ENCODE results near the gene TYR. TPM values are rescaled to one million over a fixed set of nuclear protein-coding genes. Genes with fewer than 3 reads are reported as not detected.
A peak's percentile ranks its signal among the peaks of the same experiment; 100 is the strongest.
"Not testable (repeated sequence)": the region's sequence is repeated elsewhere in the genome, so short reads cannot be mapped to it uniquely, and the experiment has no call there.

TYR gene
- polyA plus RNA-seq, 3 donors = 0.09 to 0.25 (median 0.09) TPM

GRCh38 chr11:89249196-89249595 is 71.5 kb downstream of the TYR start:
- DNase-seq (ENCODE audit: extremely low read depth in 1 of 11, low read depth in 9 of 11, low spot score in 4 of 11) = no peak

- not testable (repeated sequence) for DNase-seq (ENCODE audit: extremely low read depth in 1 of 11, low read depth in 9 of 11, low spot score in 4 of 11)
These were observed 83.8 kb downstream of the TYR start for GRCh38 chr11:89261483-89261882.

- no peak for DNase-seq (ENCODE audit: extremely low read depth in 1 of 11, low read depth in 9 of 11, low spot score in 4 of 11)
These were observed 90.1 kb downstream of the TYR start for GRCh38 chr11:89267660-89268302.

GRCh38 chr11:89272540-89273088 is 94.9 kb downstream of the TYR start:
- DNase-seq (ENCODE audit: extremely low read depth in 1 of 11, low read depth in 9 of 11, low spot score in 4 of 11) = not testable (repeated sequence)

- not testable (repeated sequence) for DNase-seq (ENCODE audit: extremely low read depth in 1 of 11, low read depth in 9 of 11, low spot score in 4 of 11)
These were observed 95.5 kb downstream of the TYR start for GRCh38 chr11:89273220-89273619.

GRCh38 chr11:89275966-89276365 is 98.3 kb downstream of the TYR start:
- DNase-seq (ENCODE audit: extremely low read depth in 1 of 11, low read depth in 9 of 11, low spot score in 4 of 11) = no peak

- DNase-seq (ENCODE audit: extremely low read depth in 1 of 11, low read depth in 9 of 11, low spot score in 4 of 11) = no peak
These were observed 101.5 kb downstream of the TYR start for GRCh38 chr11:89279176-89279575.

GRCh38 chr11:89281032-89281677 is 103.5 kb downstream of the TYR start:
- not testable (repeated sequence) for DNase-seq (ENCODE audit: extremely low read depth in 1 of 11, low read depth in 9 of 11, low spot score in 4 of 11)

- DNase-seq (ENCODE audit: extremely low read depth in 1 of 11, low read depth in 9 of 11, low spot score in 4 of 11) = not testable (repeated sequence)
These were observed 108.9 kb downstream of the TYR start for GRCh38 chr11:89286601-89287000.

GRCh38 chr11:89288004-89288403 is 110.3 kb downstream of the TYR start:
- not testable (repeated sequence) for DNase-seq (ENCODE audit: extremely low read depth in 1 of 11, low read depth in 9 of 11, low spot score in 4 of 11)

- DNase-seq (ENCODE audit: extremely low read depth in 1 of 11, low read depth in 9 of 11, low spot score in 4 of 11) = peak in 3 of 11 donors; percentile 4 to 7 (median 4)
These were observed 116.4 kb downstream of the TYR start for GRCh38 chr11:89293965-89294679.

GRCh38 chr11:89295023-89295422 is 117.3 kb downstream of the TYR start:
- DNase-seq (ENCODE audit: extremely low read depth in 1 of 11, low read depth in 9 of 11, low spot score in 4 of 11) = not testable (repeated sequence)

GRCh38 chr11:89303029-89303428 is 125.4 kb downstream of the TYR start:
- DNase-seq (ENCODE audit: extremely low read depth in 1 of 11, low read depth in 9 of 11, low spot score in 4 of 11) = not testable (repeated sequence)

GRCh38 chr11:89308272-89308671 is 130.6 kb downstream of the TYR start:
- not testable (repeated sequence) for DNase-seq (ENCODE audit: extremely low read depth in 1 of 11, low read depth in 9 of 11, low spot score in 4 of 11)

- not testable (repeated sequence) for DNase-seq (ENCODE audit: extremely low read depth in 1 of 11, low read depth in 9 of 11, low spot score in 4 of 11)
These were observed 131.8 kb downstream of the TYR start for GRCh38 chr11:89309321-89309985.

GRCh38 chr11:89310607-89311006 is 132.9 kb downstream of the TYR start:
- not testable (repeated sequence) for DNase-seq (ENCODE audit: extremely low read depth in 1 of 11, low read depth in 9 of 11, low spot score in 4 of 11)

- DNase-seq (ENCODE audit: extremely low read depth in 1 of 11, low read depth in 9 of 11, low spot score in 4 of 11) = no peak
These were observed 143.7 kb downstream of the TYR start for GRCh38 chr11:89321401-89321800.

GRCh38 chr11:89327885-89328284 is 150.2 kb downstream of the TYR start:
- no peak for DNase-seq (ENCODE audit: extremely low read depth in 1 of 11, low read depth in 9 of 11, low spot score in 4 of 11)

- DNase-seq (ENCODE audit: extremely low read depth in 1 of 11, low read depth in 9 of 11, low spot score in 4 of 11) = not testable (repeated sequence)
These were observed 154.3 kb downstream of the TYR start for GRCh38 chr11:89331940-89332339.

Measured in renal cortex interstitium (tissue), 11 donors.